Islet of Langerhans (tissue), 1 donor: ENCODE data around the gene SIGLEC10.
"Not testable (repeated sequence)": the region's sequence is repeated elsewhere in the genome, so short reads cannot be mapped to it uniquely, and the experiment has no call there.

Source experiments
- FAIRE-seq: peaks from one replicate; lab custom pipeline; 2011; peaks lifted over from hg19 to GRCh38; lab: Jason Lieb, UNC

The SIGLEC10 gene, protein sequence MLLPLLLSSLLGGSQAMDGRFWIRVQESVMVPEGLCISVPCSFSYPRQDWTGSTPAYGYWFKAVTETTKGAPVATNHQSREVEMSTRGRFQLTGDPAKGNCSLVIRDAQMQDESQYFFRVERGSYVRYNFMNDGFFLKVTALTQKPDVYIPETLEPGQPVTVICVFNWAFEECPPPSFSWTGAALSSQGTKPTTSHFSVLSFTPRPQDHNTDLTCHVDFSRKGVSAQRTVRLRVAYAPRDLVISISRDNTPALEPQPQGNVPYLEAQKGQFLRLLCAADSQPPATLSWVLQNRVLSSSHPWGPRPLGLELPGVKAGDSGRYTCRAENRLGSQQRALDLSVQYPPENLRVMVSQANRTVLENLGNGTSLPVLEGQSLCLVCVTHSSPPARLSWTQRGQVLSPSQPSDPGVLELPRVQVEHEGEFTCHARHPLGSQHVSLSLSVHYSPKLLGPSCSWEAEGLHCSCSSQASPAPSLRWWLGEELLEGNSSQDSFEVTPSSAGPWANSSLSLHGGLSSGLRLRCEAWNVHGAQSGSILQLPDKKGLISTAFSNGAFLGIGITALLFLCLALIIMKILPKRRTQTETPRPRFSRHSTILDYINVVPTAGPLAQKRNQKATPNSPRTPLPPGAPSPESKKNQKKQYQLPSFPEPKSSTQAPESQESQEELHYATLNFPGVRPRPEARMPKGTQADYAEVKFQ

DNA sequence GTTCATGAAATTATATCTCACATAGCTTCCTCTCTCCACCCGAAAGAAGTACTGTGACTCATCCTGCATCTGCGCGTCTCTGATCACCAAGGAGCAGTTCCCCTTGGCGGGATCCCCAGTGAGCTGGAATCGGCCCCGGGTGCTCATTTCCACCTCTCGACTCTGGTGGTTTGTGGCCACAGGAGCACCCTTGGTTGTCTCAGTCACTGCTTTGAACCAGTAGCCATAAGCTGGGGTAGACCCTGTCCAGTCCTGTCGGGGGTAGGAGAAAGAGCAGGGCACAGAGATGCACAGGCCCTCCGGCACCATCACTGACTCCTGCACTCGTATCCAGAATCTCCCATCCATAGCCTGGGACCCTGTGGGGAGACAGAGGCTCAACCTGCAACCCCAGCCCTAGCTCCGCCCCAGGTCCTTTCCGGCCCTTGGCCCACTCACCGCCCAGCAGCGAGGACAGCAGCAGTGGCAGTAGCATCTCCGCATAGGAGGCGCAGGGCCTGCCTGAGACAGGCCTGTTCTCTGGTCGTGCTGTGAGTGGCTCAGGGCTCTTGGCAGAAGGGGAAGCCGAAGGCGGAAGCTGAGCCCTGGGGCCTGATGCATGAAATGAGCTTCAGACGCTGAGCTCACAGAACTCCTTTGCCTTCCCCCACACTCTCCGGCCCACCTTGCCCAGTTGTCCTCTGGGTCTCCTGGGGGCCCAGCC lies at the start of gene SIGLEC10:
Gene SIGLEC10, minus strand, starts transcription at position 536 of the 703 bp plus-strand sequence. Its CDS starts 61 bp downstream, at position 475.
- FAIRE-seq, result no peak

DNA sequence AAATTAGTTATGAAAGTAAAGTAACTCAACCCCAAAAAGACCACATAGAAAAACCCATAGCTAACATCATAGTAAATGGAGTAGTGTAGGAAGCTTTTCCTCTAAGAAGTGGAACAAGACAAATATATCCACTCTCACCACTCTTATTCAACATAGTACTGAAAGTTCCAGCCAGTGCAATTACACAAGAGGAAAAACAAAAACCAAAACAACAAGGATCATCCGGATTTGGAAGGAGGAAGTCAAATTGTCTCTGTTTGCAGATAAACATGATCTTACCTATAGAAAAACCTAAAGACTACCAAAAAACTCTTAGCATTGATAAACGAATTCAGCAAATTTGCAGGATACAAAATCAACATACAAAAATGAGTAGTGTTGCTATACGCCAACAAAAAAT lies 49.3 kb upstream of the SIGLEC10 start:
- no peak for FAIRE-seq

DNA sequence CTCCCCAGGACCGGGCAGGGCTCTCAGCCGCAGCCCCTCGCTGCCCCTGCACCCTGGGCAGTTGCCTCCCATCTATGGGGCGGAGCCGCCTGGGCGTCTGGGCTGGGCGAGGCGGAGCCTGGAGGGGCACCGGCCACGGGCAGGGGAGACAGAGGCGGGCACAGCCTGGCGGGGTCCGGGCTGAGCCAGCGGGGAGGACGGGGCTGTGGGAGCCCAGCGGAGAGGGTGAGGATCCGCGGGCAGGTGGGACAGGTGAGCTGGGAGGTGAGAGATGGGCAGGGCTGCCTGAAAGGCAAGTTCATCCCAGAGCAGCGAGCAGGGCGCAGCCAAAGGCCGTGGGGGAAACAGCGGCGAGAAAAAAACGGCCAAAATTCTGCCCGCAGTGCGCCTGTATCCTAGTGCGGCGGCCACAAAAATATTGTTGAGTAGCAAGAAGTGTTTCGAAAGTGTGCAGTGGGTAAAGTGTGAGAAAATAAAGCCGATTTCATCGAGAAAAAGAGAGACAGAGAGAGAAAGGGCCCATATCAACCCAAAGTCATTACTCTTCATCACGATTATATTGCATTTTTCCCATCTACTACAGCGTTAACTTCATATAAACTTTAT lies 46.6 kb upstream of the SIGLEC10 start:
- FAIRE-seq, result not testable (repeated sequence)

DNA sequence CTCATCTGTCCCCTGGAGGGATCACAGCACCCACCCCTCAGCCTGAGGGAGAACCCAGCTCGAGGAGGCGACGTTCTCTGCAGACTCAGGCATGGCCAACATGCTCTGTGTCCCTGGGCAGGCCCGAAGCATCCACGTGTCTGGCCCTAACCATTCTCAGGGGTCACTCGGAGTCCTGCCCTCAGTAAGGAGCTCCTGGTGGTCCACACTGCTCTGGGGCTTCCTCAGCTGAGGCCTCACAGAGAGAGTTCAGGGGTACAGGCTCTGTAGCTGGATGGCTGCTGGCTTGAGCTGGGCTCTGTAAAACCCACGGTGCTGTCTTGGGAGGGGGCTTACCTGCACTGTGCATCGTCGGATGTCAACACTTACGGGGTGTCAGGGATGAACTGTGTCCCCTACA lies 45.2 kb upstream of the SIGLEC10 start:
- no peak for FAIRE-seq

DNA sequence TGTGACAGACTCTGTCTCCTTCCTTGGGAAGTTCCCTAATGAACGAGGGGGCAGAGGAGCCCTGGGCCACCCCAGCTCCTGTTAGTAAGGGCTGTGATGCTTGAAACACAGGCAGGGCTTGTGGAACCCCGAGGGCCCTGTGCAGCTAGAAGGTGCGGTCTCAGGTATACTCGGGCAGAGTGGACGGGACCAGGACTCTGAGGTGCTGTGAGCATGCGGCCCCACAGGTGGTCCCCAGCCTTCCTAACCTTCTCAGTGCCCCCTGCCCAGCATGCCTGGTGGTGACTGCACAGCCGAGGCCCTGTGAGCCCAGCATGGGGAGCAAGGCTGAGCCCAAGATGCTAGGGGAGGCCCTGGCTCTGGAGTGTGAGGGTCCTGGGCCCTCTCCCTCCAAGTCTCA lies 44.8 kb upstream of the SIGLEC10 start:
- FAIRE-seq, result no peak

DNA sequence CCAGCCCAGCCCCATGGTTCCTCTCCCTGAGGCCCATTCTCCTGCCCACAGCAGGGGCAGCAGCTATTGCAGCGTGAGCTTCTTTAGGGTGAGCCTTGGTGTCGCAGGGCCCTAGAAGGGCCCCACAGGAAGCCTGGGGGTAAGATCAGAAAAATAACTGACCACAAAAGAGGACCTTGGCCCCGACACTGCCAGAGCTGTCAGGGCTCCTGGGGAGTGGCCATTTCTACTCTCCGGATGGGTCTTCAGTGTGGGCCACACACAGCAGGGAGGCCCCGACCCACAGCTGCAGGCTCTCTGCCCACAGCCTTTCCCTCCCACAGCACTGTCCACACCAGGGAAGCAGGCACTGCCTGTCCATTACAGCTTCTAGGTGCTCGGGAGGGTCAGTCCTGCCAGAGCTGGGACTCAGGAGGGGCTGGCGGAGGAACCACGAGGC lies 44.3 kb upstream of the SIGLEC10 start:
- FAIRE-seq, result no peak

DNA sequence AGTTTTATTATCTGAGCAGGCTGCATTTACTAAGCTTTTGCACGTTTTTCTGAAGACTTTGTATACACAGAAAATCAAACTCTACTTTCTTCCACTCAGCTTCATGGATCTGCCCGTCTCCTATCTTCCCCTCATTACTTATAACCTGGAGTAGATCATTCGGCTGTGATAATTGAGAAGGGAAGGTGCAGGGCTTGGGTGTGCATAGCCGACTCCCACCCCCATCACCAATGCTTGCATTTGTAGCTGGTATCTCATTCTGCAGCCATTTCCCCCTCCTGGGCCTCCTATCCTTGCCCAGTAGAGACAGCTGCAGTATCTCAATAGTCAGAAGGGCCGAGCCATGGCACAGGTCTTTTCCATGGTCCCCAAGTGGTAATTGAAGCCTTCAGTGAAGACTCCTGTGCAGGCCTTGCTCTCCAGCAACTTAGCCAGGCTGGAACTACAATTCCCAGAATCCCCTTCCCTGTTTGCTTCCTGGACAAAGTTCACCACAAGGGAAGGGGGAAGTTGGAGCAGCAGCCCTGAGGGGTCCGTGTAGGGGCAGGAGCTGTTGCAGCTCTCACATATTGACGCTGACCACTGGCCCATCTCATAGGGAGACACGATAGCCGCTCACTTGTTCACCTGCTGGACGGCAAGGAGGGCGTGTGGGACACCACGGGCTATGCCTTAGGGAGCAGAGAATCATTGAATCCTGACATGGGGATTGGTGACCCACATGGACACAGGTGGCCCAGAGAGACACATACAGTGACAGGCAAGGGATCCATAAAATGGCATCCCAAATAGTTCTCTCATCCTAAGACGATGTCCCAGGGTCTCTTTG lies 42.9 kb upstream of the SIGLEC10 start:
- no peak for FAIRE-seq

DNA sequence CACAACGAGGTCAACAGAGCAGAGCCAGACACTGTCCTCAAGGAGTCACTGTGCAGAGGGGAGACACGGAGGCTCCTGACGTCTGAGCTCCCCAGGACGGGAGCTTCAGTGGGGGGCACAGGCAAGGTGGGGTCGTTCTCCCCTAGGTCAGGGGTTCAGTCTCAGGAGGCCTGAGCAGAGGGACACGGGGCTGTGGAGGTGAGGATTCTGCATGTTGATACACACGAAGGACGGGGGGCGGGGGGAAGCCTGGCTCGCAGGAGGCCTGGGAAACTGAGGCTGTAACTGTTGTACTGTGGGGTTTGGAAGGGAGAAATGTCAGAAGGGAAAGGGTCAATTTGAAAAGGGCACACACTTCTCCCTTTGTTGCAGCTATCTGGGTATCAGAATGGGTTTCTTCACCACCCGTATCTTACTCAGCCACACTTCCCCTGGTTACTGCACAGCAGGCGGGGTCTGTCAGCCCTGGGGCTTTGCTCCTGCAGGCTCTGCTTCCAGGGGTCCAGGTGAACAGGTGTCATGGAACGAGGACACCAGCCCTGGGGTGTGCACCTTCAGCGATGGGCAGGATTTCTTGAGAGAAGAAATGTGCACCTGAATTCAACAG lies 41.6 kb upstream of the SIGLEC10 start:
- FAIRE-seq, result no peak

DNA sequence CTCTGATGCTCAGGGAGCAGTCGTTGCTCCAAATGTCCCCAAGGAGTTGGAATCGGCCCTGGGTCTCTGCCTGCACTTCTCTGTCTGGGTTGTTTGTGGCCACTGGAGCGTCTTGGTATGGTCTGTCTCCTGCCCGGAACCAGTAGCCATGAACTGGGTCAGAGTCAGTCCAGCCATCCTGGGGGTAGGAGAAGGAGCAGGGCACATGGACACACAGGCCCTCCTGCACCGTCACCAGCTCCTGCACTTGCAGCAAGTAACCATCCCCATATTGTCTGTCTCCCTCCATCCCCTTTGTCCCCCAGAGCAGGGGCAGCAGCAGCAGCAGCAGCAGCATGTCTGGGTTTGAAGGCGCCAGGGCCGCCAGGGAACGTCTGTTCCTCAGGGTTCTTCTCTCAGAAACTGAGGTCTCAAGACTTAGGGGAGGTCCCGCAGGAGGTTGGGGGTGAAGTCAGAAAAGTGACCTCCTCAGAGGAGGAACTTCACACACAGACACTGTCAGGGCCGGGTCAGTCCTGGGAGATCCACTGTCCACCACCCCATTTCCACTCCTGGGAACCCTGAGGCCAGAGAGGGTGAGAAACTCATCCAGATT lies 40.7 kb upstream of the SIGLEC10 start, which contains the start of gene SIGLEC8:
Gene SIGLEC8, minus strand, starts transcription at position 404 of the 595 bp plus-strand sequence. Its CDS starts 67 bp downstream, at position 337.
- FAIRE-seq, result no peak

DNA sequence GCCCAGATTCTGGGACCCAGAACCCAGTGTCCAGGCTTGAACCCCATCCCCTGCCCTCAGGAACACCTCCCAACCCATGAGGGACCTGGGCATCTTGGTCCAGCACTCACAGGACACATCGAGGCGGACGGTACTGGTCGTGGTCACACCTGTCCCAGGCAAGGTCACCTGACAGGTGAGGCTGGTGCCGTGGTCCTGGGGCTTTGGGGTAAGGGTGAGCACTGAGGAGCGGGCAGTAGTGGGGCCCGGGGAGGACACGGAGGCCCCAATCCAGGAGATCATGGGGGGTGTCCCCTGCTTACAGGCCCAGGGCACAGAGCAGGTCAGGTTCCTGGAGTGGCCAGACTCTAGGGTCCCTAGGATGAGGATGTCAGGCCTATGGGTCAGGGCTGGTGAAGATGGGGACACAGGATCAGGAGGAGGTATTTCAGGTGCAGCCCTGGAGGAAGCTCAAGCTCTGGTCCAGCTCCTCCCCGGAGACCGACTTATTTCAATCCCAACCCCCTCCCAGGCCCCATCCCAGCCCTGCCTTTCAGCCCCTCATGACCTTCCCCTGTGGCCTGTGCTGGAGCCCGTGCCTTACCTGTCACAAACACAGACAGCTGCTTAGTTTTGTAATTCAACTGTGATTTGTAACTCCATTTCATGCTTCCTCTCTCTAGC lies 40.0 kb upstream of the SIGLEC10 start:
- no peak for FAIRE-seq

DNA sequence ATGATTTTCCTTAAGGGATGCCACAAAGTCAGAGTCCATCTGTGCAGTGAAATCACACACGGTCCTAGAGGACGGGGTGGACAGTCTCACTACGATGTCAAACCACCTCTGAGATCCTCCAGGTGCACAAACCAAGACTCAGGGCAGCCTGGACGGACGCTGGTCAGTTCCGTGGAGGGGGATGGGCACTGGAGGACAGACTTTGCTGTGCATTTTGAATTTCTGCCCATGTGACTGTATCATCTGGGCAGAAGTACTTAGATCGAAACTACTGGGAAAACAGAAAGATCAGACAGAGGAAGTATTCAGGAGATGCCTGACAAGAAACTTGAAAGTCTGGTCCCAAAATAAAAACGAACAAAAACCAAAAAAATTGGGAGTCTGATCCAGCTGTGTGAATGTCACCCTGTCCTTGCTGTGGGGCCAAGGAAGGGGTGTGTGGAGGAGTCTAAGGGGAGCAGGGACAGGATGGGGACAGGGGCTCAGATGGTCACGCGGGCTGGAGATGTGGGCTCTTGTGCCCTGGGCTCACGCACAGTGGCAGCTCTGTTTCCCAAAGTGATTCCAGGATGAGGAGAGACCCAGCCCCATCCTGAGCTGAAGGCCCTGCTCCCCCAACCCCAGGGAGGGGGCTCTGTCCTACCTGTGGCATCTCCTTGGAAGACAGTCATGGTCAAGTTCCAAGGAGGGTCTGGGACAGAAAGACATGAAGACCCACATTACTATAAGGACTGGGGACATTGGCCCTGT lies 39.3 kb upstream of the SIGLEC10 start:
- FAIRE-seq, result no peak

DNA sequence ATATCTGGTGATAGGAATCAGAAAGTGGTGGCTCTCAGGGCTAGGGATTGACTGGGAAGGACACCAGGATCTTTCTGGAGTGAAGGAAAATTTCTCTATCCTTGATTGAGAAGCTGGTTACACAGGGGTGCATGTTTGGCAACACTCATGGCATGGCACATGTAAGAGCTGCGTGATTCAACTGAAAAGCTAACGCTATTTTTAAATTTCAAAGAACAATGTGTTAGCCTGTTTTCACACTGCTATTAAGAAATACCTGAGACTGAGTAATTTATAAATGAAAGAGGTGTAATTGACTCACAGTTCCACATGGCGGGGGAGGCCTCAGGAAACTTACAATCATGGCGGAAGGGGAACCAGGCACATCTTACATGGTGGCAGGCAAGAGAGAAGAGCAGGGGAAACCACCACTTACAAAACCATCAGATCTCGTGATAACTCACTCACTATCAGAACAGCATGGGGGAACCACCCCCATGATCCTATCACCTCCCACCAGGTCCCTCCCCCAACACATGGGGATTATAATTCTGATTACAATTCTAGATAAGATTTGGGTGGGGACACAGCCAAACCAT lies 33.4 kb upstream of the SIGLEC10 start:
- FAIRE-seq, result no peak

DNA sequence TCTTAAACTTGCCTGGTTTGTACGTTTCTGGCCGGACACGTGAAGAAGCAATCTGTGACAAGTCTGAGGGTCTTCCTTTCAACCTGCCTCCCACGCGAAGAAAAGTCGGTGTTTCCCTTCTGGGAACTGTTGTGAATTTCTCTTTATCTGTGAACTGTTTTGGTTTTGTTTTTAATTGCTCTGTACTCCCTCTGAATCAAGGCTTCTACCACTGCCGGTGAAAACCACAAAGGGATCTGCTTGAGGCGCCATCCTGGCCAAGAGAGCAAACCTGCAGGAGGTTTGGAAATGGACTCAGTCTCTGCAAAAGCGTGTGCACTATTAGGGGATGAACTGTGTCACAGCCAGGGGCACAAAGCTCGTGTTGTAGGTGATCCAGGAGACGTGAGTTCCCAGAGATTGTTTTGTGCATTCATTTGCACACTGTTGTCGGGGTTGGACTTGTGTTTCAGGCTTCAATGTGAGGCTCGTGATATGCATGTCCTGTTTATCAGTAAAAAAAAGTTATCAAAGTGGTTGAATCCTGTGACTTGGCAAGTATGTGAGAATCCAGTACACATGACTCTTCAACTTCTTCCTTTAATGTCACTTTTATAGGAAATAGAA lies 31.1 kb upstream of the SIGLEC10 start:
- no peak for FAIRE-seq

DNA sequence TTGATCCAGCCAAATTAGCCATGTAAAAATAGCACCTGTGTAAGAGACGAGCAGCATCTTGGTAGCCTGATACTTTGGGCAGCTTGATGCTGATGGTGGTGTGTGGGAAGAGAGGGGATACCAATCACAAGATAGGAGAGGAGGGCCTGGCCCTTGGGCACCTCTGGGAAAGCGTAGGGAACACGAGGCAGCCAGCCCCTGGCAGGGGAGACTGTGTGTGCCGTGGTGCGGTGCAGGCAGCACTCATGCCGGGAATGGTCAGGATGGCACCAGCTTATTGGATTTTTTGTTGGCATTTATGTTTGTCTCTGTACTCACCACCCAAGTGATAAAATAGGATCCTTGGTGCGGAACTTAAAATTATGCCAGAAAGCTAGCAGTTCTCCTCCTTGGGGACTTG lies 30.6 kb upstream of the SIGLEC10 start:
- no peak for FAIRE-seq

DNA sequence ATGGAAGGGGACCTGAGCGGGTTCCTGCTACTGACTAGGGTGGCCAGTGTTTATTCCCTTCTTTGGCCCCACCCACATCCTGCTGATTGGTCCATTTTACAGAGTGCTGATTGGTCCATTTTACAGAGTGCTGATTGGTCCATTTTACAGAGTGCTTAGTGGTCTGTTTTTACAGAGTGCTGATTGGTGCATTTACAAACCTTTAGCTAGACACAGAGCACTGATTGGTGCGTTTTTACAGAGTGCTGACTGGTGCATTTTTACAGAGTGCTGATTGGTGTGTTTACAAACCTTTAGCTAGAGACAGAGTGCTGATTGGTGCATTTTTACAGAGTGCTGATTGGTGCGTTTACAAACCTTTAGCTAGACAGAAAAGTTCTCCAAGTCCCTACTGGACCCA lies 30.1 kb upstream of the SIGLEC10 start:
- FAIRE-seq, result not testable (repeated sequence)

DNA sequence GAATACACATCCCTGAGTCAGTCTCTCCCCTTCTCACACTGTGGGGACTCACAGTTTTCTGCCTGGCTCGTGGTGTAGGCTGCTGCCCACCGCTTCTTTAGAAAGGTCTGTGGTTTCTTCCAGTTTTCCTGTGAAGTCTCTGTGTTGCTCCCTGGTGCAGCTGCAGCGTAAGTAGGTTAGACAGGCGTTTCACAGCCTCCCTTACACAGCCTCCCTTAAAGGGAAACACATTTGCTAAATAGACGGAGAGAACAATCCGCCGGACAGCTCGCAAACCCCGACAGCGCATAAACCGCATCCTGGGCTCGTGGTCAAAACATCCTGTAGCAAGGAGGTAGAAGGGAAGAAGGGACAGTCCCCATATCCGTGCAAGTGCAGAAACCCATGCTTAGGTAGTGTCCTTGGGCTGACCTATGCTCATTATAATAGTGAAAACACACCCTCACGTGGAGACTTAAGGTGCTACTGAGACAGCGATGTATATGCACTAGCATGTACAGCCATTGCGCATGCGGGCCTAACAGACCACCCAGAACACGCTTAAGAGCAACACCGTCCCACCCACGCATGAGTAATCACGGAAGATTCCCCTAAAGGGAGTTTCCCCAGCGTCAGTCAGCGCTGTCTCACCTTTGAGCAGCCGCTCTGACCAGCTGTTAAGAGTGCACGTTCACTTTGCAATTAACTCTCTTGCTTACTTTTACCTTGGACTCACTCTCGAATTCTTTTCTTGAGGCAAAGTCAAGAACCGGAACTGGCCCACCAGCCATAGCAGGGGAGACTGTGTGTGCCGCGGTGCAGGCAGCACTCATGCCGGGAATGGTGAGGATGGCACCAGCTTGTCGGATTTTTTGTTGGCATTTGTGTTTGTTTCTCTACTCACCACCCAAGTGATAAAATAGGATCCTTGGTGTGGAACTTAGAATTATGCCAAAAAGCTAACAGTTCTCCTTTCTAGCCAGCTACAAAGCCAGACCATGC lies 24.3 kb upstream of the SIGLEC10 start:
- FAIRE-seq, result no peak

DNA sequence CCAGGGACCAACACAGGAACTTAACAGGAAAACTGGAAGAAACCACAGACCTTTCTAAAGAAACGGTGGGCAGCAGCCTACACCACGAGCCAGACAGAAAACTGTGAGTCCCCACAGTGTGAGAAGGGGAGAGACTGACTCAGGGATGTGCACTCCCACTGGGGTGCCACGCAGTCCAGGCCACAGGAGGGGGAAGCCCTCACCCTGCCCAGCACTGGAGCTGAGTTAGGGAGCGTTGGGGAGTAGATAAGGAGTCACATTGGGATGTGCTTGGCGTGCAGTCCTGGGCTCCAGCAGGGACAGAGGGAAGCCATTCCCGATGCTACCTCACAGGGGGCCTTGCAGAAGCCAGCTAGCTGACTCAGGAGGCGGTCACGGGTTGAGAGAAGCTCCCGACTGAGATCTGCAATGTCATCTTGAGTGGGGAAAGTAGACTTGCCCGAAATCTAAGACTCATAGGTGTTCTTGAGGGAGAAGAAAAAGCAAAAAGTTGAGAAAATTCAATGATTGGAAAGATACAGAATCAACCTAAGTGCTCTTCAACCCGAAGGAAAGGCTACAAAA lies 23.5 kb upstream of the SIGLEC10 start:
- no peak for FAIRE-seq
